HAP-1 (cell line): ENCODE data around the gene SNAP25.

ENCODE experiments used
- DNase-seq, 2 experiments: peaks; one replicate each; pipeline ENCODE4 v3.0.0-alpha.2; 2016 to 2020; ENCODE audit warnings: low spot score in 2 of 2
- H3K27me3 ChIP-seq: fragments of 250-450 bp; sonication (Bioruptor Pico); 2 replicates; pipeline ENCODE4 v1.5.1; 2020; ENCODE audit warnings: low read depth, mild to moderate bottlenecking, moderate library complexity
- H3K36me3 ChIP-seq: fragments of 250-450 bp; sonication (Bioruptor Pico); replicated peaks from 2 replicates; pipeline ENCODE4 v1.5.1; 2020; ENCODE audit warnings: mild to moderate bottlenecking
- H3K4me1 ChIP-seq: fragments of 250-450 bp; sonication (Bioruptor Pico); 2 replicates; pipeline ENCODE4 v1.5.1; 2020; ENCODE audit warnings: mild to moderate bottlenecking
- H3K4me3 ChIP-seq: fragments of 250-450 bp; sonication (Bioruptor Pico); 2 replicates; pipeline ENCODE4 v1.5.1; 2020; ENCODE audit warnings: mild to moderate bottlenecking, moderate library complexity
- H3K9me3 ChIP-seq: fragments of 250-450 bp; sonication (Bioruptor Pico); 2 replicates; pipeline ENCODE4 v1.5.1; 2020; ENCODE audit warnings: mild to moderate bottlenecking, moderate library complexity
- in situ Hi-C: fragments of 300-500 bp; cut with MboI; formaldehyde crosslinking; loops from 3 replicates; pipeline ENCODE4 v1.14.3; 2020; ENCODE audit warnings: low sequenced_read_pairs, inconsistent platforms, mixed read lengths

Gene SNAP25

GRCh38 chr20:10218536-10219451 is at the start of gene SNAP25:
TSS of gene SNAP25 (plus strand) at chr20:10218830. CDS start at chr20:10275492, 56,662 bp downstream.
- Histone ChIP-seq H3K4me1 (no peaks in the 10 kb centered on the region; the same call in 1 of the 2 replicates), H3K9me3 (no peaks in the 10 kb centered on the region), H3K27me3 (peaks cover 13% of the 10 kb centered on the region; the same call in 1 of the 2 replicates), H3K36me3 (no peaks in the 10 kb centered on the region), H3K4me3 (peak within 1 kb of the TSS; percentile 26)
- in situ Hi-C loops: no loop called here
- DNase-seq: peak; percentile 63 to 76

DNA sequence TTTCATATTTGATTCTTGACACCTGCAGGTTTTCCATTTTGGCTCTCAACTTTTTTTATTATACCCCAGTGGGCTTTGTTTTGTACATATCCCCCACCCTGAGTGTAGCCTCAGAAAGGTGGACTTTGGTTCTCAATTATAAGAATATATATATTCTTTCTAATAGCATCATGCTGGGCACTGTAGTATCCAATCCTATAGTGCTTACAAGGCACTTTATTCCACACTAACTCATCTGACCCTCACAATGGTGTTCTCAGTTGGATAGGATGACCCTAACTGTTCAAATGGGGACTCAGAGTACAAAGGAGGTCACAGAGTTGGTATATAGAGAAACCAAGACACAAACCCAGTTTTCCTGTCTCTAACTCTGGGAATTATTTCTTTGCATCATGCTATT is 48.9 kb upstream of the SNAP25 start:
- H3K9me3 ChIP-seq: no peaks in the 10 kb centered on the region
- H3K36me3 ChIP-seq: no peaks in the 10 kb centered on the region
- peaks cover 20% of the 10 kb centered on the region for H3K27me3 ChIP-seq
- no peak overlapping the region for H3K4me3 ChIP-seq
- H3K4me1 ChIP-seq: no peaks in the 10 kb centered on the region
- in situ Hi-C loops: no loop called here
- no peak for DNase-seq

GRCh38 chr20:10170261-10170660 is 48.4 kb upstream of the SNAP25 start:
- Histone ChIP-seq H3K36me3 (no peaks in the 10 kb centered on the region), H3K4me3 (no peak overlapping the region), H3K9me3 (no peaks in the 10 kb centered on the region), H3K27me3 (peaks cover 20% of the 10 kb centered on the region), H3K4me1 (no peaks in the 10 kb centered on the region)
- DNase-seq: no peak
- in situ Hi-C loops: no loop called here

DNA sequence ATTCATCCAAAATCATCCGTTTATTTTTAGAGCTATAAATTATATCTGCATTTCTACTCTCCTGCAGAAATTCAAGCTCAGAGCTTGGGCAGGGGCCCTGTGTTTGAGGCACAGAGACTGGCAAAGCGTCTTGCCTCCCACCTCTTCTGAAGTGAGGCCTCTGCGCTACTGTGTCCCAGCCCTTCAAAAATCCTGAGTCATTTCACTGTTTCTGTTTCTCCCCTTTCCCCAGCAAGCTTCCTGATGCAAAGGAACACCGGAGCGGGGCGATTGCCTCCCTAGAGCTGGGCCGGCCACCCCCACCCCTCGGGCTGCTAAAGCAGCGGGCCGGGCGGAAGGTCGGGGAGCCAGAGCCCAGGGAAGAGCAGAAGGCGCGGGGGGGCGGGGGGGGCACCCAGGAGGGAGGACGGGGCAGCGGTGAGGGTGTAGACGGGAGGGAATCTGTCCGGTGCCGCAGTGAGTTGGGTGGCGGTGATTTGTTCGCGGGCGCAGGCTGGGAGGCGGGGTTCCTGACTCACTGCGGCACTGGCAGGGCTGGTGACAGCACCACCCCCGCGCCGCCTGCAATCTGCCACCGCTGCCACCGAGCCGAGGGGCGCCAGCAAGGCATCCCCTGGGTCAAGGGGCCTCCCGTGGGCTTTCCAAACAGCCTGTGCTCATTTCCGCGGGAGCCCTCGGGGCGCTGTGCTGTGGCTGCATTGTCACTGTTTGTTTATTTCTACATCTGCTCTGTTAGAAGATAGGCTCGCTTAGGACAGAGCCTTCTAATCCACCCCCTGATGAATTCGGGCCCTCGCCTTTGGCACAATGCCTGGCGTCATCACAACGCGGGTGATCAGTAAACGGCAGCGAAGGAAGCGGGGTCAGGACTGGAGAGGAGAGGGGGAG is 46.5 kb upstream of the SNAP25 start:
- H3K4me3 ChIP-seq: peak overlapping the region; percentile 9; the same call in 1 of the 2 replicates
- peak in 1 of 2 experiments; percentile 38 for DNase-seq
- no peaks in the 10 kb centered on the region for H3K4me1 ChIP-seq
- H3K27me3 ChIP-seq: peaks cover 17% of the 10 kb centered on the region
- H3K36me3 ChIP-seq: no peaks in the 10 kb centered on the region
- in situ Hi-C loops: no loop called here
- no peaks in the 10 kb centered on the region for H3K9me3 ChIP-seq

DNA sequence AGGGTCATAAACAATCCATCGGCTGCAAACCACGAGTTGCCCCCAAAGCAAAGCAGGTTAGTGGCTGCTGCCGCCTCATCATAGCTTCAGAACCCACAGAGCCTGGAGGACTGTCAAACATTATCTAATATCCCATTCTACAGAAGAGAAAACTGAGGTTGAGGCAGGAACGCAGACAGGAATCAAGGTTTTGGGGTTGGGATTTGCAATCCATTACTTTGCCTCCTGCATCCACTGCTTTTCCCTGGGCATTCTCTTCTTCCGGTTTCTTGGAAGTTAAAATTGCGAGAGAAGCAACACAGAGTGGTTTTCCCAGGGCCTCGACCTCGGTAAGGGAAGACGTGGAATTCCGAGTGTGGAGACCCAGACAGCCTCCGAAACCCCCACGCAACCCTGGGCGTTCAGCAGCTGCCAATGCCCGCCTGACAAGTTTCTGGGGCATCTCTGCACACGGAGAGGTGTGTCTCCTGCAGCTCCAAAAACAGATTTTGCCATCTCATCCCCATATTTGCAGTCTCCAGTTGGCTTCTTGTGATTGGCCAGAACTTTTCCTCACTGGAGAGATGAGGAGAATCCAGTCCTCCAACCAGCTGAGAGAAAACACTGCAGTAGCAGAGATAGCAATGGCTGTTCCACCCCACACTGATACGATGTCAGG is 45.5 kb upstream of the SNAP25 start:
- Histone ChIP-seq H3K27me3 (peaks cover 17% of the 10 kb centered on the region; the same call in 1 of the 2 replicates), H3K36me3 (no peaks in the 10 kb centered on the region), H3K4me1 (no peaks in the 10 kb centered on the region), H3K9me3 (no peaks in the 10 kb centered on the region), H3K4me3 (no peak overlapping the region)
- in situ Hi-C loops: no loop called here
- no peak for DNase-seq

GRCh38 chr20:10174400-10174799 is 44.2 kb upstream of the SNAP25 start:
- in situ Hi-C loops: no loop called here
- Histone ChIP-seq H3K36me3 (no peaks in the 10 kb centered on the region; the same call in 1 of the 2 replicates), H3K4me3 (no peak overlapping the region), H3K27me3 (peaks cover 17% of the 10 kb centered on the region; the same call in 1 of the 2 replicates), H3K4me1 (no peaks in the 10 kb centered on the region), H3K9me3 (no peaks in the 10 kb centered on the region)
- DNase-seq: no peak

GRCh38 chr20:10177326-10177725 is 41.3 kb upstream of the SNAP25 start:
- no peak overlapping the region for H3K4me3 ChIP-seq
- no peak for DNase-seq
- in situ Hi-C loops: no loop called here
- H3K4me1 ChIP-seq: no peaks in the 10 kb centered on the region
- H3K9me3 ChIP-seq: no peaks in the 10 kb centered on the region
- no peaks in the 10 kb centered on the region; the same call in 1 of the 2 replicates for H3K36me3 ChIP-seq
- peaks cover 10% of the 10 kb centered on the region; the same call in 1 of the 2 replicates for H3K27me3 ChIP-seq

DNA sequence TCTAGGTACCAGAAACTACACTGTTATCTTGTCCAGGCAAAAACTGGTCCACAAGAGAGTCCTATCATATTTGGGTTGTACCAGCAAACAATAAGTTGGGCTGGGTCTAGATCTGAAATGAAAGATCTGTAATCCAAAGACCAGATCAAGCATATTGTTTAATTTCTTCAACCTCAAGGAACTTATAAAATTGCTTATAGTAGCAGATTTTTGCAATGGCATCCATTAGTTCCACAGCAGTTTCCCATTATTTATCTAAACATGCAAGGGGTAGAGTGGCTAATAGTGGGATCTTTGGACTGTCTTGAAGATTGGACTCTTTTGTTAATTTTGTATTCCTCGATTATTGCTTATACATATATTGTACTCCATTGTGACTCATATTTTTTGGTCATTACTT is 40.5 kb upstream of the SNAP25 start:
- no peaks in the 10 kb centered on the region for H3K9me3 ChIP-seq
- in situ Hi-C loops: no loop called here

DNA sequence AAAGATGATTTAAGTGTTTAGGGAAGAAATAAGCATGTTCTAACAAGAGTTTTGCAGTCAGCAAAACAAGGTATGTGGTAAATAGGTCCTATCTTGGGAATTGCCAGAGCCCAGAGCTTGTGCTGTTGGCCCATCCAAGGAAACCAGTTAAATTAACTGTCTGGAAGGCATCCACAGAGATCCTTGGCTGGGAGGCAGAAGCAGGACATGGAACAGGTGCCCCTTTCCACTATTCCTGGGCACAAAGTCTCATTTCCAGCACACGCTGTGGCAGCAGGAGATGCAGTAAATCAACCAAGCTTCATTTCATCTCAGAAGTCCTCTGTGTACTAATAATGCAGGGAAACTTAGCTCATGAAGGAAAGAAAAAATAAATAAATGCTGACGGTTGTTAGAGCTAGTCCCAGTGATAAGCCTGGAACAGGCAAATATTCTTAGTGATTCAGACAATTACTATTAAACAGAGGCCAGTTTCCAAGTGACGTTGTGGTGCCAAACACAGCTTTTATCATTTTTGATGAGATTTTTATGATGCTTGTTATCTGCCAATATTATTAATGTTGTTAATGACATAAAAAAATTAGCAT is 39.8 kb upstream of the SNAP25 start:
- Histone ChIP-seq H3K36me3 (no peaks in the 10 kb centered on the region; the same call in 1 of the 2 replicates), H3K4me3 (no peak overlapping the region), H3K9me3 (no peaks in the 10 kb centered on the region), H3K27me3 (0 out of 2 replicates have a peak, but pooled peaks cover 3% of the 10 kb centered on the region), H3K4me1 (no peaks in the 10 kb centered on the region)
- no peak for DNase-seq
- in situ Hi-C loops: no loop called here

More for the DNA sequence above, 40.5 kb upstream of the SNAP25 start:
- Histone ChIP-seq H3K4me3 (no peak overlapping the region), H3K27me3 (peaks cover 4% of the 10 kb centered on the region; the same call in 1 of the 2 replicates), H3K4me1 (no peaks in the 10 kb centered on the region), H3K36me3 (no peaks in the 10 kb centered on the region; the same call in 1 of the 2 replicates)
- no peak for DNase-seq

GRCh38 chr20:10179574-10180298 is 38.9 kb upstream of the SNAP25 start:
- no peak overlapping the region for H3K4me3 ChIP-seq
- in situ Hi-C loops: no loop called here
- no peaks in the 10 kb centered on the region for H3K27me3 ChIP-seq
- no peaks in the 10 kb centered on the region for H3K9me3 ChIP-seq
- peak in 1 of 2 experiments; percentile 16 for DNase-seq
- H3K36me3 ChIP-seq: no peaks in the 10 kb centered on the region; the same call in 1 of the 2 replicates
- no peaks in the 10 kb centered on the region for H3K4me1 ChIP-seq

GRCh38 chr20:10180651-10181235 is 37.9 kb upstream of the SNAP25 start:
- no peaks in the 10 kb centered on the region for H3K9me3 ChIP-seq
- no peaks in the 10 kb centered on the region for H3K27me3 ChIP-seq
- DNase-seq: no peak
- no peak overlapping the region for H3K4me3 ChIP-seq
- in situ Hi-C loops: no loop called here
- no peaks in the 10 kb centered on the region; the same call in 1 of the 2 replicates for H3K36me3 ChIP-seq
- H3K4me1 ChIP-seq: no peaks in the 10 kb centered on the region
